Aorta (tissue), 5 donors: ENCODE results near the gene P2RX6. TPM values are rescaled to one million over a fixed set of nuclear protein-coding genes. Genes with fewer than 3 reads are reported as not detected.

Source experiments
- ATAC-seq: fragments of 200-7000 bp; cut with Tn5 transposase; one replicate; pipeline ENCODE4 v1.9.1; 2022; ENCODE audit warnings: moderate library complexity; ENCODE audit not compliant: low FRiP score
- DNase-seq, 2 donors: peaks; one replicate each; pipeline ENCODE4 v3.0.0-alpha.2; 2020
- H3K27ac ChIP-seq, 2 donors: one replicate each; pipeline ENCODE4 v1.5.1; 2013; ENCODE audit warnings: low read length in 2 of 2, mild to moderate bottlenecking in 2 of 2, moderate library complexity in 2 of 2, control low read depth in 1 of 2, inconsistent platforms in 1 of 2, low read depth in 1 of 2
- H3K27me3 ChIP-seq, 2 donors: one replicate each; pipeline ENCODE4 v1.6.1; 2013; ENCODE audit warnings: control low read depth in 1 of 2, low read length in 1 of 2, mild to moderate bottlenecking in 1 of 2, moderate library complexity in 1 of 2; ENCODE audit not compliant: insufficient read depth in 2 of 2, control insufficient read depth in 1 of 2
- H3K36me3 ChIP-seq, 2 donors: one replicate each; pipeline ENCODE4 v1.6.1; 2013; ENCODE audit warnings: control low read depth in 1 of 2, low read length in 1 of 2, mild to moderate bottlenecking in 1 of 2; ENCODE audit not compliant: insufficient read depth in 2 of 2, control insufficient read depth in 1 of 2
- H3K4me1 ChIP-seq, 2 donors: one replicate each; pipeline ENCODE4 v1.6.1; 2013; ENCODE audit warnings: low read length in 2 of 2, control low read depth in 1 of 2, mild to moderate bottlenecking in 1 of 2, moderate library complexity in 1 of 2; ENCODE audit not compliant: insufficient read depth in 2 of 2, control insufficient read depth in 1 of 2
- H3K4me3 ChIP-seq, 2 donors: one replicate each; pipeline ENCODE4 v1.5.1; 2013; ENCODE audit warnings: low read length in 2 of 2, control low read depth in 1 of 2, mild to moderate bottlenecking in 1 of 2
- H3K9me3 ChIP-seq: one replicate; pipeline ENCODE4 v1.6.1; 2013; ENCODE audit warnings: mild to moderate bottlenecking, low read length; ENCODE audit not compliant: control insufficient read depth
- WGBS, 2 donors: extraction: QIAGEN DNeasy Blood & Tissue Kit; methylation state at CpG; one replicate each; pipeline ENCODE4 v1.1.7; 2013; 5-methylcytosine and 5-hydroxymethylcytosine counted together
- intact Hi-C, 2 donors: fragments of 100-400 bp; cut with DNase I; formaldehyde crosslinking; loops; one replicate each; pipeline versions ENCODE4 v1.14.2 to v1.15.0; 2022
- polyA plus RNA-seq, 2 donors: library from polyadenylated mRNA; stranded (reverse); fragments of 200-250 nt; gene quantifications; one replicate each; pipeline ENCODE4 v1.2.3, GENCODE V29; 2013
- total RNA-seq, 2 donors: library from RNA; stranded (reverse); fragmentation: NEBNext Ultra II Directional; extraction: Animal tissue kit (Norgen Biotek cat#: 25700); gene quantifications; one replicate each; pipeline ENCODE4 v1.2.1, GENCODE V29; 2021
- donor health status: healthy with polysubstance abuse.
- donor health status: Bipolar disorder and iron deficiency.
- donor health status: DM: no; HTN: no; CAD: no.
- donor health status: DM: no; HTN: no; CAD: no.
- donor health status: DM: yes; HTN: yes; CAD: no.

P2RX6 gene
- total and polyA plus RNA-seq, 4 donors: 0.13 to 1.1 (median 0.49) TPM

GRCh38 chr22:21016644-21017420 lies 1.9 kb downstream of the P2RX6 start:
- 83 to 84% methylated on average over 13 of the region's 13 CpGs for WGBS, 2 donors
- ATAC-seq: no peak
- no peaks in the 10 kb centered on the region for H3K27me3 ChIP-seq
- no peaks in the 10 kb centered on the region for H3K9me3 ChIP-seq
- no peaks in the 10 kb centered on the region for H3K4me1 ChIP-seq
- no peak overlapping the region for H3K4me3 ChIP-seq
- intact Hi-C loops: no loop called here
- DNase-seq: no peak
- H3K36me3 ChIP-seq: no peaks in the 10 kb centered on the region
- H3K27ac ChIP-seq: no peak overlapping the region

GRCh38 chr22:21018314-21018713 lies 3.3 kb downstream of the P2RX6 start:
- intact Hi-C loops: no loop called here
- WGBS, 2 donors: 89 to 90% methylated on average over 4 of the region's 4 CpGs
- ATAC-seq: no peak

GRCh38 chr22:21020802-21021429 lies 6.0 kb downstream of the P2RX6 start:
- intact Hi-C loops: no loop called here
- ATAC-seq (no peak), DNase-seq (no peak)
- 51 to 58% methylated on average over 7 of the region's 7 CpGs for WGBS, 2 donors
- Histone ChIP-seq H3K27ac (no peak overlapping the region), H3K4me3 (no peak overlapping the region), H3K4me1 (no peaks in the 10 kb centered on the region), H3K36me3 (no peaks in the 10 kb centered on the region), H3K27me3 (no peaks in the 10 kb centered on the region), H3K9me3 (no peaks in the 10 kb centered on the region)

More at GRCh38 chr22:21018314-21018713, 3.3 kb downstream of the P2RX6 start:
- no peak overlapping the region for H3K27ac ChIP-seq
- DNase-seq: no peak
- no peak overlapping the region for H3K4me3 ChIP-seq
- H3K36me3 ChIP-seq: no peaks in the 10 kb centered on the region
- no peaks in the 10 kb centered on the region for H3K9me3 ChIP-seq
- no peaks in the 10 kb centered on the region for H3K27me3 ChIP-seq
- no peaks in the 10 kb centered on the region for H3K4me1 ChIP-seq

- H3K27ac ChIP-seq: no peak overlapping the region
- no peak for DNase-seq
- H3K36me3 ChIP-seq: no peaks in the 10 kb centered on the region
- H3K9me3 ChIP-seq: no peaks in the 10 kb centered on the region
- WGBS, 2 donors: 72 to 75% methylated on average over 10 of the region's 10 CpGs
- intact Hi-C loops: no loop called here
- no peak overlapping the region for H3K4me3 ChIP-seq
- H3K4me1 ChIP-seq: no peaks in the 10 kb centered on the region
- no peaks in the 10 kb centered on the region for H3K27me3 ChIP-seq
- ATAC-seq: no peak
Measured at GRCh38 chr22:21022507-21022906, 7.5 kb downstream of the P2RX6 start.

- H3K9me3 ChIP-seq: no peaks in the 10 kb centered on the region
- H3K27ac ChIP-seq: no peak overlapping the region
- no peak overlapping the region for H3K4me3 ChIP-seq
- intact Hi-C loops: no loop called here
- no peaks in the 10 kb centered on the region for H3K36me3 ChIP-seq
- DNase-seq: no peak
- WGBS, 2 donors: 85 to 90% methylated on average over 13 of the region's 13 CpGs
- no peak for ATAC-seq
- H3K4me1 ChIP-seq: no peaks in the 10 kb centered on the region
- no peaks in the 10 kb centered on the region for H3K27me3 ChIP-seq
Measured at GRCh38 chr22:21022955-21023614, 8.1 kb downstream of the P2RX6 start.

GRCh38 chr22:21025266-21025665 lies 10.3 kb downstream of the P2RX6 start:
- Histone ChIP-seq H3K9me3 (no peaks in the 10 kb centered on the region), H3K36me3 (no peaks in the 10 kb centered on the region), H3K4me1 (no peaks in the 10 kb centered on the region), H3K4me3 (no peak overlapping the region), H3K27me3 (no peaks in the 10 kb centered on the region), H3K27ac (no peak overlapping the region)
- DNase-seq (no peak), ATAC-seq (no peak)
- intact Hi-C loops: no loop called here
- 78 to 80% methylated on average over 8 of the region's 8 CpGs for whole genome bisulfite sequencing, 2 donors

- intact Hi-C loops: no loop called here
- H3K4me3 ChIP-seq: no peak overlapping the region
- ATAC-seq (no peak), DNase-seq (no peak)
- H3K27me3 ChIP-seq: no peaks in the 10 kb centered on the region
- H3K27ac ChIP-seq: no peak overlapping the region
- H3K4me1 ChIP-seq: no peaks in the 10 kb centered on the region
- 93 to 94% methylated on average over 27 of the region's 27 CpGs for WGBS, 2 donors
- no peaks in the 10 kb centered on the region for H3K36me3 ChIP-seq
- H3K9me3 ChIP-seq: no peaks in the 10 kb centered on the region
Measured at GRCh38 chr22:21025763-21026755, 11.1 kb downstream of the P2RX6 start.
